Measurements from ENCODE around the gene GFPT1.
"Not testable (repeated sequence)": the region's sequence is repeated elsewhere in the genome, so short reads cannot be mapped to it uniquely, and the experiment has no call there.

GFPT1 gene

DNA sequence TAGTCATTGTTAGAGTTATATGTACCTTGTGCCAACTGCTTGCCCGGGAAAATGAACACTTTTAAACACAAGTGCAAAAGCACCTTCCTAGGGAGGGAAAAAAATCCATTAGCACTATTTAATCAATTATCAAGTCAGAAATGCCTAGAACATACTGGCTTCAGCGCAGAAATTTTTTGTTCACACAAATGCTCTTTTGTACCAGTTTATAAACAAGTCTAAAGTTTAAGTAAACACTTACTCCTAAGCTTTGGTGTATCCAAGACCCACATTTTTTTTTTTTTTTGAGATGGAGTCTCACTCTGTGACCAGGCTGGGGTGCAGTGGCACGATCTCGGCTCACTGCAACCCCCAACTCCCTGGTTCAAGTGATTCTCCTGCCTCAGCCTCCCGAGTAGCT lies 30.6 kb downstream of the GFPT1 start:
- H3K4me3 ChIP-seq (ENCODE audit: low read depth, low read length) = no peak overlapping the region
- DNase-seq = no peak
- no peaks in the 10 kb centered on the region for H3K9me3 ChIP-seq
- H3K4me1 ChIP-seq = no peaks in the 10 kb centered on the region
- H3K36me3 ChIP-seq = no peaks in the 10 kb centered on the region; the same call in 1 of the 2 replicates
- no peaks in the 10 kb centered on the region for H3K27me3 ChIP-seq
- TF ChIP-seq, protein P1, sequence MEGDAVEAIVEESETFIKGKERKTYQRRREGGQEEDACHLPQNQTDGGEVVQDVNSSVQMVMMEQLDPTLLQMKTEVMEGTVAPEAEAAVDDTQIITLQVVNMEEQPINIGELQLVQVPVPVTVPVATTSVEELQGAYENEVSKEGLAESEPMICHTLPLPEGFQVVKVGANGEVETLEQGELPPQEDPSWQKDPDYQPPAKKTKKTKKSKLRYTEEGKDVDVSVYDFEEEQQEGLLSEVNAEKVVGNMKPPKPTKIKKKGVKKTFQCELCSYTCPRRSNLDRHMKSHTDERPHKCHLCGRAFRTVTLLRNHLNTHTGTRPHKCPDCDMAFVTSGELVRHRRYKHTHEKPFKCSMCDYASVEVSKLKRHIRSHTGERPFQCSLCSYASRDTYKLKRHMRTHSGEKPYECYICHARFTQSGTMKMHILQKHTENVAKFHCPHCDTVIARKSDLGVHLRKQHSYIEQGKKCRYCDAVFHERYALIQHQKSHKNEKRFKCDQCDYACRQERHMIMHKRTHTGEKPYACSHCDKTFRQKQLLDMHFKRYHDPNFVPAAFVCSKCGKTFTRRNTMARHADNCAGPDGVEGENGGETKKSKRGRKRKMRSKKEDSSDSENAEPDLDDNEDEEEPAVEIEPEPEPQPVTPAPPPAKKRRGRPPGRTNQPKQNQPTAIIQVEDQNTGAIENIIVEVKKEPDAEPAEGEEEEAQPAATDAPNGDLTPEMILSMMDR (IDR thresholded peaks at IDR 0.05; ENCODE audit: low read depth, low read length) = no peak

DNA sequence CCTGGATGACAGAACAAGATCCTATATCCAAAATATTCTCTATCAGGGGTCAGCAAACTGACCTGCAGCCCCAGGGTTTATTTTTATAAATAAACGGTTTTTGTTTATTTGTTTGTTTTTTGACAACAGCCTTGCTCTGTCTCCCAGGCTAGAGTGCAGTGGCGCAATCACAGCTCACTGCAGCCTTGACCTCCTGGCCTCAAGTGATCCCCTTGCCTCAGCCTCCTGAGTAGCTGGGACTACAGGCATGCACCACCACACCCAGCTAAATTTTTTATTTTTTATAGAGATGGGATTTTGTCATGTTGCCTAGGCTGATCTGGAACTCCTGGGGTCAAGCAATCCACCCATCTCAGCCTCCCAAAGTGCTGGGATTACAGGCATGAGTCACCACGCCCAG lies 32.1 kb downstream of the GFPT1 start:
- H3K4me3 ChIP-seq (ENCODE audit: low read depth, low read length); H3K9me3 ChIP-seq; H3K4me1 ChIP-seq; H3K27me3 ChIP-seq; H3K36me3 ChIP-seq; DNase-seq: not testable (repeated sequence)

DNA sequence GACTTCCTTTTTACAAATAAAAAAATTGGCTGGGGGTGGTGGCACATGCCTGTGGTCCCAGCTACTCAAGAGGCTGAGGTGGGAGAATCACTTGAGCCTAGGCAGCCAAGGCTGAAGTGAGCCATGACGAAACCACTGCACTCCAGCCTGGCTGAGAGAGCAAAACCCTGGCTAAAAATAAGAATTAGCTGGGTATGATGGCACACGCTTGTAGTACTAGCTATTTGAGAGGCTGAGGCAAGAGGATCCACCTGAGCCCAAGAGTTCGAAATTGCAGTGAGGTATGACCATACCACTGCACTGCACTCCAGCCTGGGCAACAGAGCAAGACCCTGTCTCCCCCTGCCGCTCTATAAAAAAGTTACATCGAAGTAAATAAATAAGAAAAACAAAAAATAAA lies 33.7 kb downstream of the GFPT1 start:
- no peak for DNase-seq
- Histone ChIP-seq H3K36me3 (no peaks in the 10 kb centered on the region; the same call in 1 of the 2 replicates), H3K9me3 (no peaks in the 10 kb centered on the region), H3K27me3 (no peaks in the 10 kb centered on the region), H3K4me1 (no peaks in the 10 kb centered on the region), H3K4me3 (ENCODE audit: low read depth, low read length) (no peak overlapping the region)
- TF ChIP-seq, protein P1 (IDR thresholded peaks at IDR 0.05; ENCODE audit: low read depth, low read length) = no peak

DNA sequence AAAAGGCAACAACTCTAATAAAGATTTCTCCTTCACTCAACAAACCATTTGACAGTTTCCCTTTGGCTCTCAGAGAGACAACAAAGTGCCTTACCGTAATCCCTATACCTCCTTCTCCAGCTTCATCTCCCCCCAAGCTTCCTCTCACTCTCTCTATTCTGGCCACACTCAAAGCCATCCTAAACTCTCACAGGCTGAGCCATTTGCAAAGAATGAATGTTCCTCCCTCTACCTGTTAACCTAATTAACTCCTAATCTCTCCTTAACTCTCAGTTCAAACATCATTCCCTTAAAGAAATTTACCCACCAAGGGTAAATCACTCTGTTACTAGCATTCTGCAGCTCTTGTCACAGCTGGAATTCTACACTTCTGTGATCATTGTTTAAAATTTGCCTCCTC lies 38.2 kb downstream of the GFPT1 start:
- no peak overlapping the region for H3K4me3 ChIP-seq (ENCODE audit: low read depth, low read length)
- H3K36me3 ChIP-seq = no peaks in the 10 kb centered on the region
- no peaks in the 10 kb centered on the region for H3K4me1 ChIP-seq
- no peaks in the 10 kb centered on the region for H3K27me3 ChIP-seq
- no peaks in the 10 kb centered on the region for H3K9me3 ChIP-seq
- no peak for DNase-seq
- TF ChIP-seq, protein P1 (IDR thresholded peaks at IDR 0.05; ENCODE audit: low read depth, low read length) = no peak

DNA sequence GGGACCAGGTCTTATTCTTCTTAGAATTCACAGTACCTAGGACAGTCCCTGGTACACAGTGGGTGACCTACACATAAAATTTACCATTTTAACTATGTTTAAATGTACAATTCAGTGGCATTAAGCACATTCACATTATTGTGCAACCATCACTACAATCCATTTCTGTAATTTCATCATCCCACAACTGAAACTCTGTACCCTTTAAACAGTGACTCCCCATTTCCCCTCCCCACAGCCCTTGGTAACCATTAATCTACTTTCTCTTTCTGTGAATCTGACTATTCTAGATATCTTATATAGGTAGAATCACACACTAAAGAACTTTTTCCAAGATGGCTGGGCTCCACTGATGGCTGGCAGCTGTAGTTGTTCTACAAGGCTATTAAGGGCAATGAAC lies 41.6 kb downstream of the GFPT1 start:
- no peaks in the 10 kb centered on the region for H3K27me3 ChIP-seq
- no peak overlapping the region for H3K4me3 ChIP-seq (ENCODE audit: low read depth, low read length)
- H3K4me1 ChIP-seq = no peaks in the 10 kb centered on the region
- TF ChIP-seq, protein P1 (IDR thresholded peaks at IDR 0.05; ENCODE audit: low read depth, low read length) = no peak
- DNase-seq = no peak
- no peaks in the 10 kb centered on the region for H3K9me3 ChIP-seq
- no peaks in the 10 kb centered on the region; the same call in 1 of the 2 replicates for H3K36me3 ChIP-seq

DNA sequence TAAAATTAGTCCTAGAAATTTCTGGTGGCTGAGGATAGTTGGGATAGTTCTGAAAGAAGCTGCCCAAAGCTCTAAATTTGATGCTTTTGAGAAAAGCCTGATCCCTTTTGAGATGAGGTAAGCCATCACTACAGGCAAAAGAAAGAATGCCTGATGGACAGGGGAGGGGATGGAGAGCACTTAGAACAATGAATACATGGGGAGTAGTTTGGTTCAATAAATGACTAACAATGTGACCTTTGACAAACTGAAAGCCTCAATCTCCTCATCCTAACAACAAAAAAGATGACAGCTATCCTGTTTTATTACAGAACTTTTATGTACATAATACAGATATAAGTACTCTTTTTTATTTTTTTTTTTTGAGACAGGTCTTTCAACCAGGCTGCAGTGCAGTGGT lies 42.7 kb downstream of the GFPT1 start:
- no peaks in the 10 kb centered on the region; the same call in 1 of the 2 replicates for H3K36me3 ChIP-seq
- TF ChIP-seq, protein P1 (IDR thresholded peaks at IDR 0.05; ENCODE audit: low read depth, low read length) = no peak
- DNase-seq = no peak

More for the DNA sequence above, 42.7 kb downstream of the GFPT1 start:
- H3K4me3 ChIP-seq (ENCODE audit: low read depth, low read length) = no peak overlapping the region
- no peaks in the 10 kb centered on the region for H3K27me3 ChIP-seq
- H3K9me3 ChIP-seq = no peaks in the 10 kb centered on the region
- H3K4me1 ChIP-seq = no peaks in the 10 kb centered on the region

All from BE2C (cell line).